HepG2 (cell line): ENCODE data around the gene RNASE13. TPM values are rescaled to one million over a fixed set of nuclear protein-coding genes. Genes with fewer than 3 reads are reported as not detected.

ENCODE experiments used
- ATAC-seq: fragments of 200-7000 bp; cut with Tn5 transposase; 3 replicates; pipeline ENCODE4 v1.9.1; 2020; ENCODE audit warnings: mild to moderate bottlenecking, moderate library complexity
- BruUV-seq: library from RNA; stranded (reverse); fragments of 400-500 nt; replicated peaks from 2 replicates; lab custom pipeline; 2021; lab: Mats Ljungman, UMichigan
- CTCF ChIA-PET: fragments of 300-600 bp; formaldehyde crosslinking; extraction: SDS; loops from one replicate; lab custom pipeline; 2021; ENCODE audit warnings: low total read pairs, inconsistent platforms, low intra/inter-chr PET ratio; lab: Yijun Ruan, JAX
- POLR2A ChIA-PET: fragments of 350-600 bp; sonication (Branson Sonifier 250); formaldehyde crosslinking; loops from one replicate; lab custom pipeline; 2020; ENCODE audit warnings: antibody characterized with exemption, inconsistent platforms; lab: Yijun Ruan, JAX
- DNase-seq: peaks from one replicate; pipeline ENCODE4 v3.0.0-alpha.2; 2015; ENCODE audit warnings: low spot score
- FAIRE-seq: peaks from 3 replicates; lab custom pipeline; 2011; peaks lifted over from hg19 to GRCh38; lab: Jason Lieb, UNC
- H2AFZ ChIP-seq: one replicate; pipeline ENCODE4 v1.6.1; 2011; ENCODE audit warnings: low read length, inconsistent platforms
- H3K27ac ChIP-seq: fragments of 300-600 bp; 3 replicates; pipeline ENCODE4 v1.8.0; 2011; ENCODE audit warnings: mixed run types, mild to moderate bottlenecking, mixed read lengths, low read length, inconsistent platforms; ENCODE audit not compliant: insufficient read depth; ENCODE audit errors: extremely low read length
- H3K27me3 ChIP-seq, 2 experiments: fragments of 200-600 bp in 1 of 2; 2 replicates in 1 of 2; 3 replicates in 1 of 2; pipeline versions ENCODE4 v1.6.0 to v1.8.0; 2011; ENCODE audit warnings: low read length in 2 of 2, mild to moderate bottlenecking in 2 of 2, moderate library complexity in 2 of 2, inconsistent platforms in 1 of 2; ENCODE audit not compliant: insufficient read depth in 2 of 2, control insufficient read depth in 1 of 2
- H3K36me3 ChIP-seq, 2 experiments: fragments of 200-600 bp in 1 of 2; replicated peaks in 1 of 2; 2 replicates in 1 of 2; 3 replicates in 1 of 2; pipeline versions ENCODE4 v1.5.1 to v1.8.0; 2011; ENCODE audit warnings: low read length in 2 of 2, inconsistent platforms in 1 of 2; ENCODE audit not compliant: insufficient read depth in 2 of 2, control insufficient read depth in 1 of 2
- H3K4me1 ChIP-seq: 2 replicates; pipeline ENCODE4 v1.5.1; 2012; ENCODE audit warnings: low read length, inconsistent platforms; ENCODE audit not compliant: insufficient read depth
- H3K4me2 ChIP-seq: 2 replicates; pipeline ENCODE4 v1.6.0; 2011; ENCODE audit warnings: low read depth, low read length, inconsistent platforms
- H3K4me3 ChIP-seq, 3 experiments: fragments of 200-600 bp in 1 of 3; sonication (generic), shearing (Covaris generic) in 1 of 3; replicated peaks in 1 of 3; 2 replicates each; pipeline ENCODE4 v1.5.1; 2011 to 2016; ENCODE audit warnings: low read length in 3 of 3, inconsistent platforms in 2 of 3, low read depth in 2 of 3, mild to moderate bottlenecking in 2 of 3, control low read depth in 1 of 3, mixed read lengths in 1 of 3; ENCODE audit not compliant: insufficient read depth in 1 of 3
- H3K79me2 ChIP-seq: one replicate; pipeline ENCODE4 v1.6.1; 2011; ENCODE audit warnings: low read length, inconsistent platforms; ENCODE audit not compliant: insufficient read depth
- H3K9ac ChIP-seq: 2 replicates; pipeline ENCODE4 v1.6.0; 2011; ENCODE audit warnings: mild to moderate bottlenecking, low read depth, low read length, inconsistent platforms; ENCODE audit not compliant: insufficient read depth
- H3K9me3 ChIP-seq: 2 replicates; pipeline ENCODE4 v1.5.1; 2012; ENCODE audit warnings: mild to moderate bottlenecking, low read length
- H4K20me1 ChIP-seq: 2 replicates; pipeline ENCODE4 v1.6.0; 2011; ENCODE audit warnings: inconsistent platforms, mild to moderate bottlenecking, low read length, moderate library complexity; ENCODE audit not compliant: insufficient read depth
- DNMT1 ChIP-seq: sonication (generic); formaldehyde crosslinking; IDR thresholded peaks from 2 replicates; pipeline ENCODE4 v1.5.1; 2020; ENCODE audit warnings: mild to moderate bottlenecking, missing genetic modification reagents
- DPF2 ChIP-seq: sonication (generic); formaldehyde crosslinking; IDR thresholded peaks from 2 replicates; pipeline ENCODE4 v1.4.0; 2020; ENCODE audit warnings: mild to moderate bottlenecking, low read depth, missing genetic modification reagents, borderline replicate concordance
- MAZ ChIP-seq, 2 experiments: sonication (generic) in 1 of 2; formaldehyde crosslinking in 1 of 2; IDR thresholded peaks; 2 replicates each; pipeline versions ENCODE4 v1.5.0 to v1.6.1; 2012 to 2020; ENCODE audit warnings: low read depth in 2 of 2, mild to moderate bottlenecking in 2 of 2, borderline replicate concordance in 1 of 2, improper control_type of control experiment in 1 of 2, low read length in 1 of 2, missing genetic modification reagents in 1 of 2, moderate library complexity in 1 of 2
- MYNN ChIP-seq: sonication (generic); formaldehyde crosslinking; IDR thresholded peaks from 2 replicates; pipeline ENCODE4 v1.4.0; 2020; ENCODE audit warnings: mild to moderate bottlenecking, low read depth, missing genetic modification reagents
- SOX13 ChIP-seq, 3 experiments: fragments of 450-650 bp in 1 of 3; sonication (generic) in 1 of 3; formaldehyde crosslinking in 1 of 3; IDR thresholded peaks in 2 of 3; conservative IDR thresholded peaks in 1 of 3; 2 replicates each; pipeline versions ENCODE4 v1.5.0 to v1.6.1; 2016 to 2020; ENCODE audit warnings: antibody characterized with exemption in 1 of 3, mild to moderate bottlenecking in 1 of 3, missing compliant biosample characterization in 1 of 3, missing genetic modification reagents in 1 of 3, moderate library complexity in 1 of 3
- ZBTB1 ChIP-seq: sonication (generic); formaldehyde crosslinking; IDR thresholded peaks from 2 replicates; pipeline ENCODE4 v1.4.0; 2020; ENCODE audit warnings: missing genetic modification reagents, borderline replicate concordance
- ZNF609 ChIP-seq: sonication (generic); formaldehyde crosslinking; IDR thresholded peaks from 2 replicates; pipeline ENCODE4 v1.4.0; 2020; ENCODE audit warnings: mild to moderate bottlenecking, missing genetic modification reagents, borderline replicate concordance
- WGBS: methylation state at CpG from one replicate; pipeline ENCODE4 v1.1.6; 2017; ENCODE audit warnings: low lambda C conversion rate; 5-methylcytosine and 5-hydroxymethylcytosine counted together
- in situ Hi-C: cut with HindIII; loops from 2 replicates; pipeline ENCODE4 v1.10.0; 2017; ENCODE audit warnings: low pct_unique_long_range_greater_than_20kb; ENCODE audit not compliant: extremely low pct_ligation_motif_present
- intact Hi-C: fragments of 100-400 bp; cut with micrococcal nuclease; formaldehyde crosslinking; loops from one replicate; pipeline ENCODE4 v1.10.0; 2022; ENCODE audit not compliant: unreplicated experiment
- polyA plus RNA-seq, 8 experiments: library from polyadenylated mRNA; depleted of rRNA in 3 of 8; stranded (reverse) in 7 of 8; unstranded in 1 of 8; fragments of >200 nt; fragmentation: Illumina TruSeq in 4 of 8; extraction: Trizol in 4 of 8; gene quantifications; 2 replicates each; pipeline versions ENCODE4 v1.2.1 to v1.2.3, GENCODE V29; 2011 to 2016; ENCODE audit warnings: low read depth in 4 of 8, missing spikeins in 1 of 8, mixed read lengths in 1 of 8; ENCODE audit not compliant: insufficient read depth in 1 of 8
- total RNA-seq, 5 experiments: library from RNA; depleted of rRNA; stranded (reverse); fragments of >200 nt; fragmentation: Illumina TruSeq; extraction: Trizol; gene quantifications; 2 replicates each; pipeline ENCODE4 v1.2.3, GENCODE V29; 2016; ENCODE audit warnings: low read depth in 1 of 5

RNASE13 gene
- total and polyA plus RNA-seq, 2 of the 13 experiments (the other 11 are each of a cell fraction or from before 2014, with no cell fraction given), result 1.0 TPM; not detected in 1

GRCh38 chr14:21003788-21004346 lies 30.7 kb downstream of the RNASE13 start:
- H3K27ac ChIP-seq, result no peak overlapping the region
- CTCF ChIA-PET, result no interaction called here
- TF ChIP-seq SOX13 (IDR thresholded peaks at IDR 0.05) (no peak), SOX13 (CRISPR knock-in tag; conservative IDR thresholded peaks at IDR 0.05 in 1 of 2, IDR thresholded peaks at IDR 0.05 in 1 of 2) (0 out of 4 replicates have a peak, but pooled peaks of 1 of the 2 experiments have one; percentile 5), MAZ (IDR thresholded peaks at IDR 0.05; ENCODE audit: borderline replicate concordance, low read depth, low read length) (no peak), MAZ (CRISPR knock-in tag; IDR thresholded peaks at IDR 0.05; ENCODE audit: low read depth) (no peak)
- TF ChIP-seq, all 625 proteins: peak for 1
- no peak overlapping the region for H3K9ac ChIP-seq
- 0 out of 5 replicates have a peak, but pooled peaks cover 0 to 3% of the 10 kb centered on the region in 2 experiments for H3K27me3 ChIP-seq
- peak overlapping the region; percentile 38; the same call in 1 of the 2 replicates for H3K4me2 ChIP-seq
- no peaks in the 10 kb centered on the region for H4K20me1 ChIP-seq
- in situ Hi-C loops, result no loop called here
- peak overlapping the region; percentile 37 for H2AFZ ChIP-seq
- FAIRE-seq (no peak), ATAC-seq (no peak; the same call in 1 of the 3 replicates), DNase-seq (no peak)
- no peaks in the 10 kb centered on the region for H3K9me3 ChIP-seq
- H3K4me1 ChIP-seq, result peaks cover 39% of the 10 kb centered on the region
- BruUV-seq, result no TSS peak
- no peak overlapping the region for H3K4me3 ChIP-seq
- POLR2A ChIA-PET, result interaction anchor here (1.2 to 1.6 kb wide), 2 partner anchors 11 to 100 kb away, joined by 3 to 4 read pairs; no protein-coding TSS in a partner anchor
- intact Hi-C loops, result no loop called here
- 62% methylated on average over 14 of the region's 14 CpGs for WGBS
- no peaks in the 10 kb centered on the region for H3K36me3 ChIP-seq
- H3K79me2 ChIP-seq, result no peaks in the 10 kb centered on the region

GRCh38 chr14:21001218-21001617 lies 33.4 kb downstream of the RNASE13 start:
- no peak overlapping the region for H3K4me2 ChIP-seq
- ChIA-PET POLR2A (no interaction called here), CTCF (no interaction called here)
- peaks cover 3 to 5% of the 10 kb centered on the region in 2 experiments; a peak in 4 of 5 replicates for H3K36me3 ChIP-seq
- peaks cover 24% of the 10 kb centered on the region for H3K4me1 ChIP-seq
- H4K20me1 ChIP-seq, result no peaks in the 10 kb centered on the region
- ATAC-seq, result no peak; the same call in 2 of the 3 replicates
- no peaks in the 10 kb centered on the region for H3K79me2 ChIP-seq
- H3K27ac ChIP-seq, result no peak overlapping the region
- no peaks in the 10 kb centered on the region for H3K9me3 ChIP-seq
- BruUV-seq, result no TSS peak
- intact Hi-C loops, result no loop called here
- no peak for DNase-seq
- no peak for FAIRE-seq
- no peak overlapping the region for H3K9ac ChIP-seq
- WGBS, result 47% methylated on average over 7 of the region's 7 CpGs
- in situ Hi-C loops, result no loop called here
- H2AFZ ChIP-seq, result no peak overlapping the region
- 0 out of 5 replicates have a peak, but pooled peaks cover 0 to 3% of the 10 kb centered on the region in 2 experiments for H3K27me3 ChIP-seq
- TF ChIP-seq DNMT1 (CRISPR knock-in tag), result no peak
- no peak for TF ChIP-seq DPF2
- no peak for TF ChIP-seq MYNN (CRISPR knock-in tag)
- TF ChIP-seq ZNF609 (CRISPR knock-in tag), result no peak
- TF ChIP-seq ZBTB1 (CRISPR knock-in tag), result no peak
- H3K4me3 ChIP-seq, result no peak overlapping the region
